Subcutaneous adipose tissue (tissue), 4 donors: ENCODE results near the gene DNAJB6. TPM values are rescaled to one million over a fixed set of nuclear protein-coding genes. Genes with fewer than 3 reads are reported as not detected.

ENCODE experiments used
- CTCF ChIP-seq: fragments of 450-650 bp; IDR thresholded peaks from one replicate; pipeline ENCODE4 v1.5.1; 2016; ENCODE audit warnings: low read depth, mild to moderate bottlenecking, control low read depth, antibody characterized with exemption, moderate library complexity
- total RNA-seq, 4 donors: library from RNA; depleted of rRNA; stranded (reverse); fragments of >200 nt; gene quantifications; one replicate each; pipeline ENCODE4 v1.1.0, GENCODE V29; 2016

The DNAJB6 gene
- total RNA-seq, 4 donors from 2014 or later = 87.5 to 138 (median 92.7) TPM

- no peak for TF ChIP-seq CTCF
Measured at GRCh38 chr7:157444011-157444842, 107.4 kb downstream of the DNAJB6 start.

GRCh38 chr7:157444843-157445135 is 108.0 kb downstream of the DNAJB6 start:
- no peak for TF ChIP-seq CTCF

GRCh38 chr7:157445246-157445955 is 108.6 kb downstream of the DNAJB6 start:
- TF ChIP-seq CTCF = no peak

- TF ChIP-seq CTCF = no peak
Measured at GRCh38 chr7:157445956-157446295, 109.1 kb downstream of the DNAJB6 start.

GRCh38 chr7:157446322-157446721 is 109.5 kb downstream of the DNAJB6 start:
- no peak for TF ChIP-seq CTCF

- no peak for TF ChIP-seq CTCF
Measured at GRCh38 chr7:157457355-157458253, 120.8 kb downstream of the DNAJB6 start.

- no peak for TF ChIP-seq CTCF
Measured at GRCh38 chr7:157458254-157458633, 121.4 kb downstream of the DNAJB6 start.
